ENCODE data around the gene NAV2. TPM values are rescaled to one million over a fixed set of nuclear protein-coding genes. Genes with fewer than 3 reads are reported as not detected.

The NAV2 gene
- total and polyA plus RNA-seq, 4 donors, result 5.0 to 250 (median 51.4) TPM

DNA sequence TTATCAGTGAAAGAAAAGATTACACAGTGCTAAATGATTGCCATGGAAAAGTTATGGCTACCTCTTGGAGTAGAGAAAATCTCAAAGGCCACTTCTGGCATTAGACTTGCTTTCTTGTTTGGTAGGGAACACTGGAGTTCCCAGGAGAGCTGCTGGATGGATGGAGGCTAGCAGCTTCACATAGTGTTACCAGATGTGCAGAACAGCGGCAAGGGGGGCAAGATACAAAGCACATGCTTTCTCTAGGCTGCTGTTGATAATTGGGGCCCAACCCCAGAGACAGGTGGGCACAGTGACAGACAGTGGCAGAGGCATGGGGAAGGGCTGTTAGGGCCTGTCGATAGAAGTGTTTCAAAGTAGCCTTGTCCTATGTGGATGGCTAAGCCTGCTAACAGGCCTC lies 352.8 kb downstream of the NAV2 start:
- ATAC-seq (ENCODE audit: low FRiP score), result no peak

DNA sequence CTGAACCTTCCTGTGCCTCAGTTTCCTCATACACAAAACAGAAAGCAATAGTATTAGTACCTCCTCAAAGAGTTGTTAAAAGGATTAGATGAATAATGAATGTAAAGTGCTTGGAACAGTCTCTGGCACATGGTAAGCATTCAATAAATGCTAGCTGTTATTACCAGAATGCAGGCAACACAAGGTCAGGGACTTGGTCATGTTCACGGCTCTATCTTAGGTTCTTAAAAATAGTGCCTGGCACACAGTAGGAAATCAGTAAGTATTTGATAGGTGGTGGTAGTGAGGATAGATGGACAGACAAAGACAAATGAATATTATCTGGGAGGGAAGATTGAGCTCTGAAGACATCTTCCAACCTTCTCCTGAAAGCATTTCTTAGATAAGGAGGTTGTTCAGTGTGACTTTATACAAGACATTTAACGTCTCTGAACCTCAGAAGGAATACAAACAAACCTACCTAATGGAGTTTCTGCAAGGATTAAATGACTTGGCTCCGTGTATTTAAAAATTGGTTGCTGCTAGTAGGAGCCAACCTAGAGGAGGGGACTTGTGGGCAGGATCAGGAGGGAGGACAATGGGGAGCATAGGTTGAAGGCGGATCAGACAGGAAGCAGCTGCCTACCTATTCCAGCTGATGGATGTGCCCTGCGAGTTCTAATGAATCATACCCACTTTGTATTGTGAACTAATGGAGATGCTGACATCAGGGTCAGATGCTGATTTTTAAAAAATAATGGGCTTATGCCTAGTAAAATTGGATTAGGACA lies 353.6 kb downstream of the NAV2 start:
- peaks cover 5 to 12% of the 10 kb centered on the region in 2 donors for H3K36me3 ChIP-seq (ENCODE audit: control insufficient read depth in 1 of 2, insufficient read depth in 2 of 2, low read length in 1 of 2)
- WGBS, 2 donors, result 55 to 57% methylated on average over 5 of the region's 5 CpGs
- no peak for DNase-seq
- H3K9me3 ChIP-seq (ENCODE audit: control insufficient read depth, low read length), result no peaks in the 10 kb centered on the region
- ATAC-seq (ENCODE audit: low FRiP score), result no peak
- no peaks in the 10 kb centered on the region for H3K27me3 ChIP-seq (ENCODE audit: control insufficient read depth in 1 of 2, insufficient read depth in 2 of 2, low read length in 1 of 2)
- H3K4me1 ChIP-seq (ENCODE audit: control insufficient read depth in 1 of 2, insufficient read depth in 2 of 2, low read length in 2 of 2), result peaks cover 1 to 4% of the 10 kb centered on the region in 2 donors
- intact Hi-C loops (cut with DNase I), result no loop called here
- no peak overlapping the region for H3K27ac ChIP-seq (ENCODE audit: low read depth in 1 of 2, low read length in 2 of 2)
- no peak overlapping the region for H3K4me3 ChIP-seq (ENCODE audit: low read length in 2 of 2)

More for the DNA sequence above, 352.8 kb downstream of the NAV2 start:
- intact Hi-C loops (cut with DNase I), result no loop called here
- peak overlapping the region in 1 of 2 donors; percentile 50 for H3K27ac ChIP-seq (ENCODE audit: low read depth in 1 of 2, low read length in 2 of 2)
- no peaks in the 10 kb centered on the region for H3K27me3 ChIP-seq (ENCODE audit: control insufficient read depth in 1 of 2, insufficient read depth in 2 of 2, low read length in 1 of 2)
- 81 to 84% methylated on average over 2 of the region's 2 CpGs for WGBS, 2 donors
- no peaks in the 10 kb centered on the region for H3K9me3 ChIP-seq (ENCODE audit: control insufficient read depth, low read length)
- no peak for DNase-seq
- peaks cover 1 to 6% of the 10 kb centered on the region in 2 donors for H3K4me1 ChIP-seq (ENCODE audit: control insufficient read depth in 1 of 2, insufficient read depth in 2 of 2, low read length in 2 of 2)
- no peak overlapping the region for H3K4me3 ChIP-seq (ENCODE audit: low read length in 2 of 2)
- H3K36me3 ChIP-seq (ENCODE audit: control insufficient read depth in 1 of 2, insufficient read depth in 2 of 2, low read length in 1 of 2), result peaks cover 5 to 12% of the 10 kb centered on the region in 2 donors

DNA sequence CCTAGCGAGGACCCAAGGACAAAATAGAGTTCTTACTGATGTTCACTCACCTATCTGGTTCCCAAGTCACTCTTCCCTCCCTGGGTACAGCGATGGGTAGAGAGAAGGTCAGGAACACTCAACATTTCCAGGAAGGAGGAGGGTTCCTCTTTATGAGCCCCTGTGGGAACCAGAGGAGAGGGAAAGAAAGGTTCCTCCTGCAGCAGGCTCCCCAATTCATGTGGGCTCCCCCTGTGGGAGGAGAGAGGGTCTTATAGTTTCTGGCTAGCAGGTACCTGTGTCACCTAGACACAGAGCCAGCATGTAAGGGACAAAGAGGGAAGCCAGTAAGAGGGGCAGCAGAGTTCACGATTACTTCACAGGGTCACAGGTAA lies 354.1 kb downstream of the NAV2 start:
- WGBS, 2 donors, result 91 to 96% methylated on average over 3 of the region's 3 CpGs
- no peaks in the 10 kb centered on the region for H3K27me3 ChIP-seq (ENCODE audit: control insufficient read depth in 1 of 2, insufficient read depth in 2 of 2, low read length in 1 of 2)
- DNase-seq (no peak), ATAC-seq (ENCODE audit: low FRiP score) (no peak)
- H3K4me1 ChIP-seq (ENCODE audit: control insufficient read depth in 1 of 2, insufficient read depth in 2 of 2, low read length in 2 of 2), result peaks cover 1 to 4% of the 10 kb centered on the region in 2 donors
- H3K9me3 ChIP-seq (ENCODE audit: control insufficient read depth, low read length), result no peaks in the 10 kb centered on the region
- H3K36me3 ChIP-seq (ENCODE audit: control insufficient read depth in 1 of 2, insufficient read depth in 2 of 2, low read length in 1 of 2), result peaks cover 5 to 12% of the 10 kb centered on the region in 2 donors
- no peak overlapping the region for H3K4me3 ChIP-seq (ENCODE audit: low read length in 2 of 2)
- no peak overlapping the region for H3K27ac ChIP-seq (ENCODE audit: low read depth in 1 of 2, low read length in 2 of 2)
- intact Hi-C loops (cut with DNase I), result no loop called here

DNA sequence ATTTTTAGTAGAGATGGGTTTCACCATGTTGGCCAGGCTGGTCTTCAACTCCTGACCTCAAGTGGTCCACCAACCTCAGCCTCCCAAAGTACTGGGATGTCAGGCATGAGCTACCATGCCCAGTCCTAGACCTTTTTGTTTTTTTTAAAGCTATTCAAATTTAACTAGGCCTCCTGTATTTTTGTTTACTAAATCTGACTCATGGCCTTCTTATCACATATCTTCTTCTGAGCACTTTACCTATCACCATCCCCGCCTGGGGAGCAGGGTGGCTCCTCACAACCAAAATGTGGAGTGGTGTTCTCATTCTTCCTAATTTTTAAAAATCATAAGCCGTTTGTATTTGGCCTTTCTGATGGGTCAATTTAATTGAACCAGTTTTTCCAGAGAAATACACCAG lies 355.0 kb downstream of the NAV2 start:
- Histone ChIP-seq H3K4me1 (ENCODE audit: control insufficient read depth in 1 of 2, insufficient read depth in 2 of 2, low read length in 2 of 2) (peaks cover 1 to 4% of the 10 kb centered on the region in 2 donors), H3K9me3 (ENCODE audit: control insufficient read depth, low read length) (no peaks in the 10 kb centered on the region), H3K27me3 (ENCODE audit: control insufficient read depth in 1 of 2, insufficient read depth in 2 of 2, low read length in 1 of 2) (no peaks in the 10 kb centered on the region), H3K27ac (ENCODE audit: low read depth in 1 of 2, low read length in 2 of 2) (no peak overlapping the region), H3K4me3 (ENCODE audit: low read length in 2 of 2) (no peak overlapping the region), H3K36me3 (ENCODE audit: control insufficient read depth in 1 of 2, insufficient read depth in 2 of 2, low read length in 1 of 2) (peaks cover 5 to 12% of the 10 kb centered on the region in 2 donors)
- no peak for DNase-seq
- intact Hi-C loops (cut with DNase I), result no loop called here
- 79 to 90% methylated on average over 2 of the region's 2 CpGs for WGBS, 2 donors
- ATAC-seq (ENCODE audit: low FRiP score), result no peak

DNA sequence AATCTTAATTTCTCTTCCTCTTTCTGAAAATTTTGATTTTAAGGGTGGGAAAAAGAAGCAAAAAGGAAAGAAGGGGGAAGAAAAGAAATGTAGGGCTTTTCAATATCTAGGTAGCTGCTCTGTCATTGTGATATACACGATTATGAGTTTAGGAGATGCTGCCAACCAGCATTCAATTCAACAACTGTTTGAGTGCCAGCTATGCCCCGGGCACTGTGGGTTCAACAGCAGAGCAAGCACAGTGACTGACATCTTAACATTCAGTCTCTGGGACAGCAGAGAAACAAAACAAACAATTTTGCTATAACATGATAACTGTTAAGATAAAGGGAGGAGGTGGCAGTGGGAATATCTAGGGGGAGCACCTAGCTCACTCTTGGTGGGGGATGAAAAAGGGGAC lies 356.1 kb downstream of the NAV2 start:
- Histone ChIP-seq H3K9me3 (ENCODE audit: control insufficient read depth, low read length) (no peaks in the 10 kb centered on the region), H3K4me3 (ENCODE audit: low read length in 2 of 2) (no peak overlapping the region), H3K36me3 (ENCODE audit: control insufficient read depth in 1 of 2, insufficient read depth in 2 of 2, low read length in 1 of 2) (peaks cover 4 to 12% of the 10 kb centered on the region in 2 donors), H3K4me1 (ENCODE audit: control insufficient read depth in 1 of 2, insufficient read depth in 2 of 2, low read length in 2 of 2) (peaks cover 1 to 4% of the 10 kb centered on the region in 2 donors), H3K27me3 (ENCODE audit: control insufficient read depth in 1 of 2, insufficient read depth in 2 of 2, low read length in 1 of 2) (no peaks in the 10 kb centered on the region), H3K27ac (ENCODE audit: low read depth in 1 of 2, low read length in 2 of 2) (peak overlapping the region in 1 of 2 donors; percentile 23)
- intact Hi-C loops (cut with DNase I), result no loop called here
- 5 to 8% methylated on average over 2 of the region's 2 CpGs for WGBS, 2 donors
- no peak for DNase-seq
- no peak for ATAC-seq (ENCODE audit: low FRiP score)

DNA sequence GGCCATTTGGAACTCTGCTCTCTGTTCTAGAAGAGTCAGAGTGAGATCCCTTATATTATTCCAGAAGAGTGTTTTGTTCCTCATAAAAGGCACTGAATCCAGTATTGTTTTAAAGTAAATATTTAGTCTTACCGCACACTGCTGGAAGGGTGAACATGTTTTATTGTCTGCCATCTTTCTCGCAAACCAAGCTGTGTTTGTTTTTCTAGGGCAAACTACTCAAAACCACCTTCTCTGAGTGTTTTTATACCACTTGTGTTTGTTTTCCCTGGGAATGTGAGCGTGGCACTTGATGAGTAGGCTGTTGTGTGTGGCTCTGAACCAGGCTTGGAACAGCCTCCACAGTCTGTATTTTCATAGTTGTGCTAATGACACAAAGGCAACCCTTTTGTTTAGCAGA lies 357.8 kb downstream of the NAV2 start:
- 3 to 6% methylated on average over 3 of the region's 3 CpGs for WGBS, 2 donors
- intact Hi-C loops (cut with DNase I), result no loop called here
- no peaks in the 10 kb centered on the region for H3K27me3 ChIP-seq (ENCODE audit: control insufficient read depth in 1 of 2, insufficient read depth in 2 of 2, low read length in 1 of 2)
- no peak for ATAC-seq (ENCODE audit: low FRiP score)
- no peak overlapping the region for H3K4me3 ChIP-seq (ENCODE audit: low read length in 2 of 2)
- no peak for DNase-seq
- no peaks in the 10 kb centered on the region for H3K9me3 ChIP-seq (ENCODE audit: control insufficient read depth, low read length)
- peaks cover 3 to 9% of the 10 kb centered on the region in 2 donors for H3K36me3 ChIP-seq (ENCODE audit: control insufficient read depth in 1 of 2, insufficient read depth in 2 of 2, low read length in 1 of 2)
- H3K4me1 ChIP-seq (ENCODE audit: control insufficient read depth in 1 of 2, insufficient read depth in 2 of 2, low read length in 2 of 2), result peaks cover 0 to 1% of the 10 kb centered on the region in 2 donors
- peak overlapping the region in 1 of 2 donors; percentile 48 for H3K27ac ChIP-seq (ENCODE audit: low read depth in 1 of 2, low read length in 2 of 2)

DNA sequence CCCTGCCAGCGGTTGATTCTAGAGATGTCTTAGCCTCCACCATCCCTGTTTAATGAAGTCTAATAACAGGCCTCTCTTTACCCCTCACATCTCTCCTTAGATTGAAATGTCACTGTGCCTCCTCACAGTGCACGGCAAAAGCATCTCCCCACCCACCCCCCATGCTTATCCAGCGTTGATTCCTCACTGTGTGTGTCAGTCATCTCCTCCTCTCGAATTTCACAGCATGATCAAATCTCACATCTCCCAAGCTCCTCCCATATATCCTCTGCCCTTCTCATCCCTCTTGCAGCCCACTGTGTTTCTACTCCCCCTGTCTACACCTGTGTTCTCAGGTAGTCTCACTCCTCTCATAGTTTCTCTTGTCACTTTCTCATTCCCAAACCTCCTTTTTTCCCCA lies 363.0 kb downstream of the NAV2 start:
- peaks cover 0 to 1% of the 10 kb centered on the region in 2 donors for H3K4me1 ChIP-seq (ENCODE audit: control insufficient read depth in 1 of 2, insufficient read depth in 2 of 2, low read length in 2 of 2)
- intact Hi-C loops (cut with DNase I), result no loop called here
- no peak overlapping the region for H3K4me3 ChIP-seq (ENCODE audit: low read length in 2 of 2)
- peaks cover 5 to 18% of the 10 kb centered on the region in 2 donors for H3K36me3 ChIP-seq (ENCODE audit: control insufficient read depth in 1 of 2, insufficient read depth in 2 of 2, low read length in 1 of 2)
- ATAC-seq (ENCODE audit: low FRiP score) (no peak), DNase-seq (no peak)
- no peaks in the 10 kb centered on the region for H3K27me3 ChIP-seq (ENCODE audit: control insufficient read depth in 1 of 2, insufficient read depth in 2 of 2, low read length in 1 of 2)
- 75 to 77% methylated on average over 4 of the region's 4 CpGs for WGBS, 2 donors
- no peaks in the 10 kb centered on the region for H3K9me3 ChIP-seq (ENCODE audit: control insufficient read depth, low read length)
- H3K27ac ChIP-seq (ENCODE audit: low read depth in 1 of 2, low read length in 2 of 2), result no peak overlapping the region

DNA sequence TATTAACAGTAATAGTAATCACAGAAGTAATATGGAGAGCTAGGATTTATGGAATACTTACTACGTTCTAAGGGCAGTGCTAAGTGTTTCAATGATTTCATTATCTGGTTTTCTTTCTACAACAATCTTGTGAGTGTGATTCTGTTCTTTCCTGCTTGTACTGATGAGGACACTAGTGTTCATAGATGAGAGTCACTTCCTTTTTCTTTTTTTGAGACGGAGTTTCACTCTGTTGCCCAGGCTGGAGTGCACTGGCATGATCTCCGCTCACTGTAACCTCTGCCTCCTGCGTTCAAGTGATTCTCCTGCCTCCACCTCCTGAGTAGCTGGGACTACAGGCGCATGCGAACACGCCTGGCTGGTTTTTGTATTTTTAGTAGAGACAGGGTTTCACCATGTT lies 366.2 kb downstream of the NAV2 start:
- intact Hi-C loops (cut with DNase I), result no loop called here
- Histone ChIP-seq H3K9me3 (ENCODE audit: control insufficient read depth, low read length) (no peaks in the 10 kb centered on the region), H3K27me3 (ENCODE audit: control insufficient read depth in 1 of 2, insufficient read depth in 2 of 2, low read length in 1 of 2) (no peaks in the 10 kb centered on the region), H3K4me3 (ENCODE audit: low read length in 2 of 2) (no peak overlapping the region), H3K4me1 (ENCODE audit: control insufficient read depth in 1 of 2, insufficient read depth in 2 of 2, low read length in 2 of 2) (peaks cover 0 to 1% of the 10 kb centered on the region in 2 donors), H3K27ac (ENCODE audit: low read depth in 1 of 2, low read length in 2 of 2) (no peak overlapping the region), H3K36me3 (ENCODE audit: control insufficient read depth in 1 of 2, insufficient read depth in 2 of 2, low read length in 1 of 2) (peaks cover 7 to 26% of the 10 kb centered on the region in 2 donors)
- ATAC-seq (ENCODE audit: low FRiP score), result no peak
- DNase-seq, result no peak
- 93 to 98% methylated on average over 7 of the region's 7 CpGs for WGBS, 2 donors

DNA sequence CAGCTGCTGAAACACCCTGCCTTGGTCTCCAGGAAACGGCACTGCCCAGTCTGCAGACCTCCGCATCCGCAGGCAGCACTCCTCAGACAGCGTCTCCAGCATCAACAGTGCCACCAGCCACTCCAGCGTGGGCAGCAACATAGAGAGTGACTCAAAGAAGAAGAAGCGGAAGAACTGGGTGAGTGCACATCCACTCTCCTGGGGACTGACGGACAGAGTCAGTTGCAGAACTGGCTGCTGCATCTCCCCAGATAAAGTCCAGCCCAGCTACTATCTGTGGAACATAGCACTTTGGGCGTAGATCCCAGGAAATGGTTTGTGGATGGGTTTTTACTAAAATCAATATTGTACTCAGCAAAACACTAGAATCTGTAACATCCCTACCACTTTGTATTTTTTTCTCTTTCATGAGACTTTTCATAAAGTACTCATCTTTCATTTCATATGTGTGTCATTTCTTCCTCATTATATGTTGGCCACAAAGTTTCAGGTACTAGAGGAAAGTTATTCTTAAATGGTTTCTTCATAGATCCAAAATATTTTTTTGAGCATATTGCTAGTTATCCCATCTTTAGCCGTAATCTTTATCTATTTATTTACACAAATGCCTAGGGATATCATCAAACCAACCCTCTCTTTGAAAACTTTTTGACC lies 367.5 kb downstream of the NAV2 start:
- ATAC-seq (ENCODE audit: low FRiP score), result no peak

More for the DNA sequence above, 367.5 kb downstream of the NAV2 start:
- Histone ChIP-seq H3K4me3 (ENCODE audit: low read length in 2 of 2) (no peak overlapping the region), H3K4me1 (ENCODE audit: control insufficient read depth in 1 of 2, insufficient read depth in 2 of 2, low read length in 2 of 2) (peaks cover 0 to 1% of the 10 kb centered on the region in 2 donors), H3K27me3 (ENCODE audit: control insufficient read depth in 1 of 2, insufficient read depth in 2 of 2, low read length in 1 of 2) (no peaks in the 10 kb centered on the region), H3K27ac (ENCODE audit: low read depth in 1 of 2, low read length in 2 of 2) (no peak overlapping the region), H3K36me3 (ENCODE audit: control insufficient read depth in 1 of 2, insufficient read depth in 2 of 2, low read length in 1 of 2) (peaks cover 7 to 31% of the 10 kb centered on the region in 2 donors), H3K9me3 (ENCODE audit: control insufficient read depth, low read length) (no peaks in the 10 kb centered on the region)
- intact Hi-C loops (cut with DNase I), result no loop called here
- DNase-seq, result no peak
- 69 to 84% methylated on average over 8 to 9 of the region's 9 CpGs for WGBS, 2 donors
